Activated CD8-positive, alpha-beta memory T cell treated with anti-CD3 and anti-CD28 coated beads, Interleukin-2, amount 50 U/mL, for 1 hour (primary cell): ENCODE data around the gene DNTT.

ENCODE experiments used
- DNase-seq: peaks from one replicate; pipeline ENCODE4 v3.0.0-alpha.2; 2020; ENCODE audit errors: extremely low read depth

The DNTT gene

DNA sequence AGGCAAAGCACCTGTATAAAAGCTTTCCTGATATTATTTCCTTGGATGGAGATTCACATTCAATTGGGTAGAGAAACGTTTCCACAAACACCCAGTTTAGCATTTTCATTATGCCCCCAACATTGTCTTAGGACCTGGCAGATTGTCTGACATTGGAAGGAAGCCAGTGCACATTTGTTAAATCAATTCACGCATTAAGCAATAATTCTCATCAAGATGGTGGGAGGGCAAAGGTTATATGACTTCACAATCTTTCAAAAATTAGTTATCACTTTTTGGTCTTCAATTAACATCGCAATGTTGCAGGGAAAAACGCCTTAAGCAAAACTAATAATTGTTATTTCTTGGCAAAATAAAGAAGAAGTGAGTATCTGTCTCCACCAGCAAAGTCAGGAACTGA is 38.2 kb downstream of the DNTT start:
- no peak for DNase-seq

DNA sequence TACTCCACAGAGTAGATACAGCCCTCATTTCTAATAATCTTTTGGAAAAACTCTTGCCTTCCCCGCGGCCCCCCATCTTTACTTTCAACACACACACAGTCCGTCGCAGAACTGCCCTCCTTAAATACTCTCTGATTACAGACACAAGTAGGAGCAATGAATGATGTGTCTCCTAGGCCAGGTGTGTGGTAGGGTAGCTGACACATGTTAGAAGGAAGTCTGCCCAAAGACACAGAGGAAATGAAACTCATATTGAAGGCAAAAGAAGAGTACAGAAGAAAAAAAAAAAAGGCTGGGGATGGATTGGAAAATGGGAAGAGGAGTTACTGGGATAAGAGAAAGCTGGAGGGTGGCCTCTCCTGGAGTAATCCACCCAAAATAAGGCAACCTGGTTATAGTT is 39.9 kb downstream of the DNTT start:
- DNase-seq: no peak

DNA sequence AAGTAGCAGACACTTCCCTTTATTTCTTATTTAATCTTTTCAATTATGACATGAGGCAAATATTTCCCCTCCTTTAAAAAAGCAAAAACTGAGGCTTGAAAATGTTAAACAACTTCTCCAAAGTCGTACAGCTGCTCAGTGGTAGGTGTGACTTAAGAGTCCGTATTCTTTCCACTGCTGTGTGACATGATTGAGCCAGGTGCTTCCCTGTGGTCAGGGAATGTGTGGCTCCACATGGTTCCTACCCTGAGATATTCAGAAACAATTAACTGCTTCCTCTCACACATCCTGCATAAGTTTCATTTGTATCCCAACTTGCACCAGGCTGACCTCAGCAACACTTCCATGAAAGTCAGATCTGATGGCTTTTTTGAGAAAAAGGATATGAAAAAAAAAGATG is 41.0 kb downstream of the DNTT start:
- no peak for DNase-seq

DNA sequence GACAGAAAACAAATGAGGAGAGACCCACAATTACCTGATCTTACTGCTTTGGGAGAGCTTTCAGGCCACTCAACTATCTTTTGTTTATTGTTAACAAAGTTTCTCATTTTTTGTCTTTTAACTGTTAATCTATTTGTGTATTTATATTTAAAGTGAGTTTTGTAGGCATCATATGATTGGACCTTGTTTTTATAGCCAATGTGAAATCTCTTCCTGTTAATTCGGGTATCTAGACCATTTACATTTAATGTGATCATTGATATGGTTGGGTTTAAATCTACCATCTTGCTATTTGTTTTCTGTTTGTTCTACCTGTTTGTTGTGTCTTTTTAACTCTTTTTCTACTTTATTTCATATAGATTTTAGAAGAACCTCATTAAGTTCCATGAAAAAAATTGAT is 42.1 kb downstream of the DNTT start:
- no peak for DNase-seq

DNA sequence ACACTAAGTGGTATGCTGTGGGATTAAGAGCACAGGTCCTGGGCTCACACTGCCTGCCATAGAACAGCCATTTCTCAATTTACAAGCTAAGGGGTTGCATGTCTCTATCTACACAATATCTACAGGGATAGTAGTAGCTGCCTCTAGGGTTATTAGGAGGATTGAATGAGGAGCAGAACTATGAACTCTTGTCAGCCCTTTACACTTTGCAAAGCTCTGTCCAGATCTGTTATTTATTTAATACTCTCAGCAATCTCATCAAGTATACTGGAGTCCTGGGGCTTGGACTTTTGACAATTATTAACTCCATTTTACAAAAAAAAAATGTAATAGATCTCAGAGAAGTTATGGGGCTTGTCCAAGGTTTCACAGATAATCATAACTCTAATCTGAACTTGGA is 47.8 kb downstream of the DNTT start:
- no peak for DNase-seq

DNA sequence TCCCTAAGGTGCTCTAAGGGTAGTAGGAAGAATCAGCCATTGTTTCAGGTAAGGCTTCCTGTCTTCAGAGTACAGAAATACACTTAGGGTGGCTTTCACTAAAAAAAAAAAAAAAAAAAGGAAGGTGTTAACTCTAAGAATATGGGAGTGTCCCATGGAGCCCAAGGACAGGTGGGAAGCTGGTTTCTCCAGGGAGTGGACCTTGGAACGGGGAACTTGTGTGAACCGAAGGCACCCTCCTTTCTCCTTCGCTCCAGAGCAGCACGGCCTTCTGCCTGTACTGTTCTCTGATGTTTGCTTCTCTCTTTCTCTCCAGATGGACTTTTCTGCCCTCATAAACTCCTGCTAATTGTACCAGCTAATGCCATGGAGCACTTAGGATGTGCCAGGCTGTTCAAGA is 48.3 kb downstream of the DNTT start:
- DNase-seq: no peak

DNA sequence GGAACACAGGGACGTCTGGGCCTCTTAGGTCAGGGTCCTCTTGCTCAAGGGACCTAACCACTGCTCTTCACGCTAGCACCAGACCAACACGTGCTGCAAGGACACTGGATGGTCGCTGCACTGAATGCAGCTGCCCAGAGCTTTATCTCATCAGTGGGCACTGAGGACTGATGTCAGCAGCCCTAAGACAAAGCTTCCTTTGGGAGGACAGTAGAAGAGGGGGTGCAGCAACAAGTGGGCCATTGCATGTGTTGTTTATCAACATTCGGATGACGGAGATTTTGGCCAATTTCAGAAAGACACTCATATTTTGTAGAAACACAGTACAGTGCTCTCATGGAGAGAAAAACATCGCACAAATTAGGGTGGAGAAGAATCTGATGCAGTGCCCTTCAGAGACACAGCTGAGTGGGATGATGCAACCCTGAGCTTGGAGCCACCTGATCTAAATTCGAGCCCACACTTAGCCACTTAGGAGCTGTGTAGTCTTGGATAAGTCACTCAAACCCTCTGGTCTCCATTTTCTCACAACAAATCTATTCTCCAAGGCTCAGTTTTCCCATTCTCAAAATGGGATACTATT is 52.9 kb downstream of the DNTT start:
- DNase-seq: no peak

DNA sequence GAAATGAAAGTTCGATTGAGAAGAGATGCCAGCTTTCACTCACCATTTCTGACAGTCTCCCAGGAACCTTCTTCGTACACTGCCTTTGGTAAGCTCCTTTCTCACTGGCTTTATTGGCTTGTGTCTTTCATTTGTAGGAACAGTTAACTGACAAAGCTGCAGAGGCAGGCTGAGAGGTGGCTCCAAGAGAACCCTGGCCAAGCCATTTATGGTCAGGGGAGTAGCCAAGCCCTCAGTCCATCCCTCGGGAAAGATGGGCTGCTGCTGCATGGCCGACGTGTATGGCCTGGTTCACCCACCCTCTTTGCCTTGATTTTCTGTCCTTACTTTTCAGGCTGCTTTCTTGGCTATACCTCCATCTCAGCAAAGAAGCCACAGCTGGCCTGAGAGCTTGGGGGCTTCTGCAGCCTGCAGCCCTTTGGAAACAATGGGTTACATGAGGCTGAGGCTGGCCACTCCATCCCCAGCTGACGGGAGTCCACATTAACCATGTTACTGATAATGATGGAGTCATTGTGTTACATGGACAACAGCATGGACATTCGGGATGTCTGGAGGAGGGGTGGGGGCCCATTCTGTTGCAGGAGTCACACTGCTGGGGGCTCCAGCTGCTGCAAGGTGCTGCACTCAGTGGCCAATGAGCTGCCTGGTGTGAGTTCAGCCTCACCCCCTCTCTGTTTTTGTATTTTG is 54.8 kb downstream of the DNTT start, which contains the start of gene OPALIN:
TSS of gene OPALIN (minus strand) at position 152 of the 690 bp plus-strand sequence. CDS start at position 46, 106 bp downstream.
- no peak for DNase-seq

DNA sequence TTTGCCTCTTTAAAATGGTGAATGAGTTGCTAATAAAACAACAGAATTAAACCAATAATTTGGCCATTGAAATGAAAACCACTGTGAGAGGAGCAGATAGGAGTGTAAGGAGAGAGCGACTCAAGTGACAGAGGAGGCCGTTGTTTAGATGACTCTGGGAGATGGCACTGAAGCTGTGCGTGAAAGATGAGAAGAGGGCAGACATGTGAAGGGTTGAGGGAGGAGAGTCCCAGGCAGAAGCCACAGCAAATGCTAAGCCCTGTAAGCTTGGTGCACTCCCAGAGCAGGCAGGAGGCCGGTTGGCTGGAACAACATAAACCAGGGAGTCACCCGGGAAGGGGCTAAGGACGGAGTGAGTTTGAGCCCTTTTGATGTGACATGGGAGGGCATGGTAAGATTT is 55.4 kb downstream of the DNTT start:
- DNase-seq: no peak

DNA sequence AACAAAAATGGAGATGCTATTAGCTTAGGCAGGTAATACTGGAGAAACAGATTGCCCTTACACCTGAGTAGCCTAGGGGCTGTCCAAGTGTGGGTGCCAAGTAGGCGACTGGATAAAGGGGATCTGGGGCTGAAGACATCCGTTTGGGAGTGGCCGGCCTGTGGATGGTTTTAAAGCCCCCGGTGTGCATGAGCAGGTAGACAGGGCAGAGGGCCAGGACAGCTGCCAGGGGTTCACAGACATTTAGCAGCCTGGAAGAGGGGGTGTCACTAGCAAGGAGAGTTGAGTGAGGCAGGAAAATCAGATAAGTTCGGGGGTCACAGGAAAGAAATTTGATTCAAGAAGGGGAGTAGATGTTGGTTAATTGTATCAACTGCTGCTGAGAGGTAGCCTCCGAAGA is 56.1 kb downstream of the DNTT start:
- DNase-seq: no peak

DNA sequence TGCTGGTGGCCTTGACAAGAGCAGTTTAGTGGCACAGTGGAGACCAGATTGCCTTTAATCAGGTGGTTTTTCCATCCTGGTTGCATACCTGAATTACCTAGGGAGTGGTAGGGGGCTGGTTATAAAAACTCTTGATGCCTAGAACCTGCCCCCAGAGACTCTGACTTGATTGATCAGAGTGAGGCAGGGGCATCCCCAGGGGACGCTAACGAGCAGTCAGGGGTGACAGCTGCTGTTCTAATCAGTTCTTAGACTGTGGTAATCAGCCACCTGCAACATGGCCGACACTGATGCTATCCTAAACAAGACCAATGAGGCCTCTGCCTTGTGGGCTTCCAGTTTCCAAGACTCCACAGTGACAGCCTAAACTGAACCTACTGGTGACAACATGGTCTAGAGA is 56.5 kb downstream of the DNTT start:
- DNase-seq: no peak

DNA sequence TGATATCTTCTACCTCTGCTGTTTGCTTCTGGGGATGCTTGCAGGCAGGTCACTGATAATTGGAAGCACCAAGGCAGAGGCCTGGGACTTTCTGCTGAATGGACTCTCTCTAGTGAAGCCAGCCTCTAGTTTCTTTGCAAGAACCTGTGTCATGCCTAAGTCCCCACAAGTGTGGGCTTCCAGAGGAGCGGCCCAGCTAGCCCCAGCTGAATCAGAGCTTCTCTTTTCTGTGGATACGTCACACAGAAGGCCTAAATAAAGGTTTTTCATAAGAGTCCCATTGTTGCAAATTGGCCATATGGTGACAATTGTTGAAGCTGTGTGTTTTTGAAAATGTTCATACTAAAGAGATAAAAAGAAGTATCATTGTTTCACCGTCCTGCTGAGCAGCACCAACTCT is 61.3 kb downstream of the DNTT start:
- no peak for DNase-seq

DNA sequence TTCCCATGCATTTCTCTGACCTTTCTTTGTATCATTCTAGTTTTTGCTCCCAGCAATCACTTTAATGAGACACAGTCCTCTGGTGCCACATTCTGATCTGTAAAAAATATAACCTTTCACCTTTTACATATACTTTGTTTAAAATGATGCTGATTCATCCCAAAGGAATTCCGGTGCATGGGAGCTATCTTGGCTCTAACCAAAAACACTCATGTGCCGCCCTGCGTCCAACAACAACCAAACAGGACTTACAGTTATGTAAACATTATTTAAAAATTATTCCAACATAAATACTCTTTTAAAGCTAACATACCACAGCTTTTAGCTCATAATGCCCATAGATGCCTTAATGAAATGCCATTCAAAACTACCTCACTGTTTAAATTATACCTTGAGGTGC is 62.3 kb downstream of the DNTT start:
- no peak for DNase-seq

DNA sequence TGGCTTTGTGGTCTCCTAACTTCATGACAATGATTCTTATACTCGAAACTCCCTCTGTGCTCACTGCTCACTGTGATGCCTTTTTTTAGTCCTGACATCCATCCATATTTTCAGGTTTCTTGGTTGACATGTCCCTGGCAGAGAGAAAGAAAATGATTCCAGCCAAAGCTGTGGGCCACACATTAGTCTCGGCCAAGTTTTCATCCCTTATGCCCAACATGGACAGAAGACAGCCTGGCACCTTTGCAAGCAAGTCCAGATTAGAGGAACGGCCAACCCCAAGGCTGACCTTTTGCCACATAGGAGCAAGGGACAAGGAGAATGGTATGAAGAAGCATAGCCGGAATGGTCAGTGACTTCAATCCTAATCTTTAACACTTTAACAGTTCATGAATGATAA is 63.2 kb downstream of the DNTT start:
- no peak for DNase-seq

DNA sequence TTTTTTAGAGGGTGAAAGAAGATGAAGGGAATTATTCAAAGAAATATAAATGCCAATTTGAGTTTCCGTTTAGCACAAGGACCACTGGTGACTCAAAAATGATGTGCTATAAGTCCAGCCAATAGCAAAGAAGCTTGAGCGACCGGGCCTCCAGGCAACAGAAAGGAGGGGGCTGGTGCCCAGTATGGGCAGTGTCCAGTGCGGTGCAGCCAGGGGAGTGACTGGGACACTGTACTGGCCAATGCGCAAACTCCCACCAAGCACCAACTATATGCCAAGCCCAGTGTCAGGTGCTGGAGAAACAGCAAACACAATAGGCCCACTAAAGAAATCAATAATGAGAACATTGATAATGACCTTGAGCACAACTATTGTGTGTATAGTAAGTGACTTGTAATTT is 64.7 kb downstream of the DNTT start:
- no peak for DNase-seq

DNA sequence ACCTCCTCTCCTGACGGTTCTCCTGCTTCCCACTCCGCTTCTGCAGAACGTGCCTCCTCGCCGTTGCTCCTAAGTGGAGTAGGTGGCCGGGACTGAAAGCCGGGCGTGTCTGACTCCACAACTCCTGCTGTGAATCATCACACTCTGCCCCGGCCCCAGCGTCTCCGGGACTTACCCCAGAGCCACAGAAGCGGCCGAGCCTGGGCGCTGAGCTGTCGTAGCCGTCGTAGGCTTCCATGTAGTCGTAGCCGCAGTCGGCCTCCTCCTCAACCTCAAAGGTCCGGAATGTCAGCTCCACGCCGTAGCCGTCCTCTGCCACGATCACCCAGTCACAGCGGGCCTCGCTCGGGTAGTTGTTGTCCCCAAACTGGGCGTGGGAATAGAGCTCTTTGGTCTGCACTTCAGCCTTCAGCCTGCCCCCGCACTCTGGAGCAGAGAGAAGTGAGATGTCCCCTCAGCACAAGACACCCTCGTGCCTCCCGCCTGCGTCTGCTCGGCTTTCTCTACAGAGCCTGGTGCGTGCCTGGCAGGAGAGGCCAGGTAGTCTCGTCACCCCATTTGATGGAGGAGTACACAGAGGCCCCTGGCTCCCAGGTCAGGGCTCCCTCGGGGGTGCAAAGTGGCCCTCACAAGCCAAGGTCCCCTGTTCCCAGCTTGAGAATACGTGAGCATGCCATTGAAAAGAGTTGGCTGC is 65.8 kb downstream of the DNTT start:
- DNase-seq: no peak

DNA sequence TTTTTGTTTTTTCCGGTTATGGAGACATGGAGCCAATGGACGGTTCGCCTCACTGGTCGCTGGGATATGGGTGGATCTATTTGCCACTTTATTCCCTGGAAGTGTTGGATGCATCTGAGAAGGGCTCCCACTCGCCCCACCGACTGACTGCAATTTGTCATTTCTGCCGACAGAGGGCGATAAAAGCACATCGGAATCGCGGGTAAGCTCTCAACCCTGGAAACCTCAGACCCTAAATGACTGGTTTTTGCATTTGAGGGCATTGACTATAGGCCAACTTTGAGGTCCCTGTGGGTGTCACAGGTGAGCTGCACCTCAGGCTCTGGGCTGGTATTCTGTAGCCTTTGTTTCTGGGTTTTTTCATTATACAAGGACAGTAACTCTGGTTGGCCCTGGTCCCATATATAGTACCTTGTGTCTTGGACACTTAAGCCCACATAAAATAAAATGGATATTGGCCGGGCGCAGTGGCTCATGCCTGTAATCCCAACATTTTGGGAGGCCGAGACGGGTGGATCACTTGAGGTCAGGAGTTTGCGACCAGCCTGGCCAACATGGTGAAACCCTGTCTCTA is 66.4 kb downstream of the DNTT start:
- DNase-seq: no peak

DNA sequence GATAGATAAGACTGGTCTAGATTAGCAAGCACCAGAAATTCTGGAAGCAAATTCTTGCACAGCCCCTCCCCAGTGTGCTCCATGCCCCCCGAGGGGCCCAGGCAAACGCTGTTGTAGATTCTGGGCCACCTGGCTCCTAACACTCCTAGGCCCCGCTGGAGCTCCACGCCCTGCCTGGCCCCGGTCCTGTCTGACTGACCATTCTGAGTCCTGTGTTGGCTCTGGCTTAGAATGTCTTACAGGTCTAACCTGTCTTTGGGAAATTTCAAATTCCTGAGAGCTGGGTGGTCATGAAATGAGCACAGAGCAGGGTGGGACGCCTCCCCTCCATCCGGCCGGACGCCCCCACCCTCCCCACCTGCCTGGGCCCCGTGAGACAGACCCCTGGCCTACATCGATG is 67.1 kb downstream of the DNTT start:
- no peak for DNase-seq

DNA sequence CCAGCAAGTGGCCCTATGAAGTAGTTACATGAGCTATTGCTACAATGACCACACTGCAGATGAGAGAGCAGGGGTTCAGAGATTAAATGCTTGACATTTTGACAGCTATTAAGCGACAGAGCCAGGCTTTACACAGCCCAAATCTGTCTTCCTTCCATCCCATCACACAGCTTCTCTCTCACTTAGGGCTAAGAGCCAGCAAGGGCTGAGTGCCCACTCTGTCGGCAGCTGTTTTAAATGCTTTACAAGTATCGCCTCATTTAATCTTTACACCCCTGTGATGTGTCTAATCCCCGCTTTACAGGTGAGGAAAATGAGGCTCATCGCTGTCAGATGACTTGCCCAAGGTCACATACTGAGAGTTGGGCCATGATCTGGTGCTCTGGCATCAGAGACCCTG is 69.8 kb downstream of the DNTT start:
- DNase-seq: no peak

DNA sequence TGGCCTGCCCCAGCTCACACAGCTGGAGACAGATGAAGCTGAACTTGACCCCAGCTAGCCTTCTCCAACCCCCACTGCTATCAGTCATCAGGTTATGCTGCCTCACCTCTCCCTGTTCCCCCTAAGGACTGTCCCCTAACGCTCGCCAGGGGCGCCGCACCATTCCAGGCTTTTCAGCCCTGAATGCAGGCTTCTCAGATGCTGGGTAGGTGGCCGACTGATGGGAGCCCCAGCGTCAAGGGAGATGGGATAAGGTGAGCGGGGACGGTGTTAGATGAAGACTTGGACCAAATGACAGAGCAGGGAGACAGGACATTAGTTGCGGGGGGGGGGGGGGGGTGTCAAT is 70.4 kb downstream of the DNTT start:
- DNase-seq: no peak

DNA sequence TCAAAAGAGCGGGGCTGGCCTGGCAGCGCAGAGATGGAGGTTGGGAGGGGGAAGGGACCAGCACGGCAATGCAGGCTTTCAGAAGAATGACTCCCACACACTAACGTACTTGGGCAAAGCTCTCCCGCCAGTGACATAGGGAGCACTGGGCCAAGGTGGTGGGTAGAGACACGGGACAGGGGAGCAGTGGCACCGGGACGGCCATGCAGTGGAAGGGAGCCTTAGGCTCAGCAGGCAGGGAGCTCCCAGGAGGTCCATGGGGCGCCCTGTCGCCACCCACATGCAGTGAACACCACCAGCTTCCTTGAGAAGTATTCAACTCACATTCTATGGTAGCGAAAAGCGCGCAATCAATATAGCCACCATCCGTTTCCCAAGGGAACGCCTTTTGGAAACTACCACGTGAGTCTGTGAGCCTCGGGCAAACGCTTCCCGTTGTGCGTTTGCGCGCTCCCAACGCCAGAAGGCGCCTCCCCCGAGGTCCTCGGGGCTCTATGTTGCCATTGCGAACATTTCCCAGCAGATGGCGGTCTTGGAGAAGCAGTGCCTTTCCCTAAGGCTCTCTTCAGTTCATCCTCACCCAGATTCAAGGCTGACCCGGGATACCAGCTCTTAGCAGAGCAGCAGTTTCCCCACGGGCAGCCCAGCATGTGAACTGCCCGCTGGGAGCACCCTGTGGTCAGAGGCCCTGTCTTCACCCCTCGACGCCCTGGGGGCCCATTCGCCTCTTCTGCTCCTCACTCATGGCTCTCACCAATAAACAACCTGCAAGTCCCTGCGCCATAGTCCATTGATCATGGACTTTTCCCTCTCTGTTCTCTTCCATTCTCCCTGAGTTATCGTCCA is 71.0 kb downstream of the DNTT start:
- DNase-seq: peak; percentile 13

DNA sequence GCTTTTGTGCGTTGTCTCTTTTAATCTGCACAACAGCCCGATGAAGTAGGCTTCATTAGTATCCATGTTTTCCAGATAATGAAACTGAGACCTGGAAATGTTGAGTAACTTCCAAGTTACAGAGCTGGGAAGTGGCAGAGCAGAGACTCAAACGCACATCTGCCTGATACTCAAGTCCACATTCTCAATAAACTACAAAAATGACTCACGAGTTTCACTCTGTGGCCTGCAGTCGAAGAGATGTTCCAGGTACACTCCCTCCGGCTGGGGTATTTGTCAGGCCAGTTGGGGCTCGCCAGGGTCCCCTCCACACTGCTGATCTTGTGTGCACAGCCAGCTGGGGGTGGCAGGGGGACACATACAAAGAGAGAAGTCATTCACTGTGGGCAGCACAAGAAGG is 72.2 kb downstream of the DNTT start:
- no peak for DNase-seq
